LNCaP clone FGC (cell line): Measurements from ENCODE around the gene TCP11L1.
"Not testable (repeated sequence)": the region's sequence is repeated elsewhere in the genome, so short reads cannot be mapped to it uniquely, and the experiment has no call there.

ENCODE experiments used
- DNase-seq: peaks from one replicate; pipeline ENCODE4 v3.0.0-alpha.2; 2011; ENCODE audit warnings: low read depth
- H3K4me3 ChIP-seq: 2 replicates; pipeline ENCODE4 v1.5.1; 2011; ENCODE audit warnings: mild to moderate bottlenecking, low read depth, low read length, control low read depth
- CTCF ChIP-seq: IDR thresholded peaks from 2 replicates; pipeline ENCODE4 v1.5.1; 2012; ENCODE audit warnings: mild to moderate bottlenecking; ENCODE audit not compliant: control insufficient read depth, insufficient read depth; ENCODE audit errors: extremely low read depth

The TCP11L1 gene

GRCh38 chr11:33043221-33043830 lies 4.0 kb downstream of the TCP11L1 start:
- TF ChIP-seq CTCF: no peak
- H3K4me3 ChIP-seq: no peak overlapping the region
- DNase-seq: no peak

- no peak for DNase-seq
- TF ChIP-seq CTCF: no peak
- no peak overlapping the region for H3K4me3 ChIP-seq
Measured at GRCh38 chr11:33044285-33044756, 4.9 kb downstream of the TCP11L1 start.

GRCh38 chr11:33045551-33046255 lies 6.3 kb downstream of the TCP11L1 start:
- no peak overlapping the region for H3K4me3 ChIP-seq
- DNase-seq: no peak
- no peak for TF ChIP-seq CTCF

- not testable (repeated sequence) for DNase-seq, H3K4me3 ChIP-seq
Measured at GRCh38 chr11:33048701-33049100, 9.3 kb downstream of the TCP11L1 start.

GRCh38 chr11:33049565-33050408 lies 10.4 kb downstream of the TCP11L1 start:
- H3K4me3 ChIP-seq, DNase-seq: not testable (repeated sequence)

- no peak overlapping the region for H3K4me3 ChIP-seq
- no peak for DNase-seq
- TF ChIP-seq CTCF: no peak
Measured at GRCh38 chr11:33052231-33052630, 12.9 kb downstream of the TCP11L1 start.

GRCh38 chr11:33055375-33055774 lies 16.0 kb downstream of the TCP11L1 start:
- DNase-seq: no peak
- H3K4me3 ChIP-seq: no peak overlapping the region
- no peak for TF ChIP-seq CTCF
